ENCODE results near the gene NPL. TPM values are rescaled to one million over a fixed set of nuclear protein-coding genes. Genes with fewer than 3 reads are reported as not detected.

NPL gene
- total and polyA plus RNA-seq, 12 donors = 4.8 to 31.7 (median 21.2) TPM

GRCh38 chr1:182867861-182868260, 78.3 kb downstream of the NPL start:
- Histone ChIP-seq H3K4me3 (no peak overlapping the region), H3K27me3 (no peaks in the 10 kb centered on the region), H3K36me3 (replicated peaks in 1 of 2) (peaks cover 0 to 97% of the 10 kb centered on the region in 2 donors), H3K9me3 (replicated peaks in 1 of 3) (no peaks in the 10 kb centered on the region), H3K27ac (no peak overlapping the region), H3K4me1 (replicated peaks in 1 of 2) (no peaks in the 10 kb centered on the region)
- TF ChIP-seq POLR2A (IDR thresholded peaks at IDR 0.05) = no peak
- no peak for TF ChIP-seq CTCF (IDR thresholded peaks at IDR 0.05)
- no peak for DNase-seq
- intact Hi-C loops (cut with DNase I) = loop anchor here in 1 of 2 donors (10.0 kb wide), 1 partner anchor 257 kb away; no protein-coding TSS in a partner anchor

GRCh38 chr1:182869241-182869666, 79.7 kb downstream of the NPL start:
- 97 to 98% (median 98%) methylated on average over 12 of the region's 12 CpGs for WGBS, 4 donors
- no peak for DNase-seq
- H3K27ac ChIP-seq = no peak overlapping the region
- TF ChIP-seq POLR2A (IDR thresholded peaks at IDR 0.05) = no peak
- no peak for TF ChIP-seq CTCF (IDR thresholded peaks at IDR 0.05)
- no peaks in the 10 kb centered on the region for H3K4me1 ChIP-seq (replicated peaks in 1 of 2)
- H3K36me3 ChIP-seq (replicated peaks in 1 of 2) = peaks cover 0 to 99% of the 10 kb centered on the region in 2 donors
- intact Hi-C loops (cut with DNase I) = loop anchor here in 1 of 2 donors (10.0 kb wide), 1 partner anchor 256 kb away; no protein-coding TSS in a partner anchor
- H3K4me3 ChIP-seq = no peak overlapping the region
- no peaks in the 10 kb centered on the region for H3K27me3 ChIP-seq
- no peaks in the 10 kb centered on the region for H3K9me3 ChIP-seq (replicated peaks in 1 of 3)

- WGBS, 4 donors = 92 to 93% (median 93%) methylated on average over 3 of the region's 3 CpGs
- H3K9me3 ChIP-seq (replicated peaks in 1 of 3) = no peaks in the 10 kb centered on the region
- intact Hi-C loops (cut with DNase I) = no loop called here
- H3K4me3 ChIP-seq = no peak overlapping the region
- no peaks in the 10 kb centered on the region for H3K27me3 ChIP-seq
- DNase-seq = no peak
- H3K4me1 ChIP-seq (replicated peaks in 1 of 2) = no peaks in the 10 kb centered on the region
- TF ChIP-seq CTCF (IDR thresholded peaks at IDR 0.05) (no peak), POLR2A (IDR thresholded peaks at IDR 0.05) (no peak)
- H3K36me3 ChIP-seq (replicated peaks in 1 of 2) = peaks cover 0 to 99% of the 10 kb centered on the region in 2 donors
- no peak overlapping the region for H3K27ac ChIP-seq
These were observed 83.3 kb downstream of the NPL start for GRCh38 chr1:182872881-182873280.

GRCh38 chr1:182875889-182876288, 86.3 kb downstream of the NPL start:
- H3K36me3 ChIP-seq (replicated peaks in 1 of 2) = peaks cover 0 to 99% of the 10 kb centered on the region in 2 donors
- H3K27ac ChIP-seq = no peak overlapping the region
- no peaks in the 10 kb centered on the region for H3K4me1 ChIP-seq (replicated peaks in 1 of 2)
- TF ChIP-seq POLR2A (IDR thresholded peaks at IDR 0.05) = no peak
- TF ChIP-seq CTCF (IDR thresholded peaks at IDR 0.05) = no peak
- WGBS, 4 donors = 92 to 100% (median 93%) methylated on average over 2 of the region's 2 CpGs
- no peak for DNase-seq
- no peaks in the 10 kb centered on the region for H3K9me3 ChIP-seq (replicated peaks in 1 of 3)
- no peaks in the 10 kb centered on the region for H3K27me3 ChIP-seq
- no peak overlapping the region for H3K4me3 ChIP-seq
- intact Hi-C loops (cut with DNase I) = no loop called here
